Mammary epithelial cell (primary cell): Measurements from ENCODE around the gene KLHL5.

Experiments
- EZH2 ChIP-seq: IDR thresholded peaks from 2 replicates; pipeline ENCODE4 v1.6.1; 2012; ENCODE audit warnings: low read length, inconsistent platforms, borderline replicate concordance
- TF ChIP-seq, protein P1 (sequence below), 2 donors: IDR thresholded peaks in 1 of 2; conservative IDR thresholded peaks in 1 of 2; 2 replicates each; pipeline ENCODE4 v1.5.1; 2011 to 2012; ENCODE audit warnings: inconsistent platforms in 2 of 2, low read length in 2 of 2, mild to moderate bottlenecking in 2 of 2, control low read depth in 1 of 2, low read depth in 1 of 2; ENCODE audit not compliant: insufficient read depth in 1 of 2; ENCODE audit errors: extremely low read depth in 1 of 2

DNA sequence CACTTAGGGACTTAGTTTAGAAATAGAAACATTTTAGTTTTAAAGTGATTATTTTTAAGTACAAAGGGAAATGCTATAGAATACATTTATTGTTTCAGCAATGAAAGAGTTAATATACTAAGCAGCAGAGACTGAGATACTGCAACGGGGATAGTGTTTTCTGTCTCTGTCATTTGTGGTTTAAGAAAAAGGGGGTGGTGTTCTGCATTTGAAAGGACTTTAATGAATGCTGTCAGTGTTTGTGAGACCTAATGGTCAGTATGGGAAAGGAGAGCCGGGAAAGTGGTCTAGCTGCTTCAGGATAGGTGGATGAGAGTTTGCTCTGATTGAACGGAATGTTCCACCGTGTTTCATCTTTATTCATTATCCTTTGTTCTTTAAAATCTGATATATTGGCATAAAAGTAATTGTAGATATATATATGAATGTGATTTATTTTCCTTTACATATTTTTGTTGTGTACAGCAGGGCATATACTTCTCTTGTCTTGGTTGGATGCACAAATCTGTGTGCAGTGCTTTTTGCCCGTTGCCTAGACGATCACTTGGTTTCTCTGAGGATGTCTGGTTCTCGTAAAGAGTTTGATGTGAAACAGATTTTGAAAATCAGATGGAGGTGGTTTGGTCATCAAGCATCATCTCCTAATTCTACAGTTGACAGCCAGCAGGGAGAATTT, at the start of gene KLHL5:
- TF ChIP-seq, protein P1, sequence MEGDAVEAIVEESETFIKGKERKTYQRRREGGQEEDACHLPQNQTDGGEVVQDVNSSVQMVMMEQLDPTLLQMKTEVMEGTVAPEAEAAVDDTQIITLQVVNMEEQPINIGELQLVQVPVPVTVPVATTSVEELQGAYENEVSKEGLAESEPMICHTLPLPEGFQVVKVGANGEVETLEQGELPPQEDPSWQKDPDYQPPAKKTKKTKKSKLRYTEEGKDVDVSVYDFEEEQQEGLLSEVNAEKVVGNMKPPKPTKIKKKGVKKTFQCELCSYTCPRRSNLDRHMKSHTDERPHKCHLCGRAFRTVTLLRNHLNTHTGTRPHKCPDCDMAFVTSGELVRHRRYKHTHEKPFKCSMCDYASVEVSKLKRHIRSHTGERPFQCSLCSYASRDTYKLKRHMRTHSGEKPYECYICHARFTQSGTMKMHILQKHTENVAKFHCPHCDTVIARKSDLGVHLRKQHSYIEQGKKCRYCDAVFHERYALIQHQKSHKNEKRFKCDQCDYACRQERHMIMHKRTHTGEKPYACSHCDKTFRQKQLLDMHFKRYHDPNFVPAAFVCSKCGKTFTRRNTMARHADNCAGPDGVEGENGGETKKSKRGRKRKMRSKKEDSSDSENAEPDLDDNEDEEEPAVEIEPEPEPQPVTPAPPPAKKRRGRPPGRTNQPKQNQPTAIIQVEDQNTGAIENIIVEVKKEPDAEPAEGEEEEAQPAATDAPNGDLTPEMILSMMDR (conservative IDR thresholded peaks at IDR 0.05 in 1 of 2, IDR thresholded peaks at IDR 0.05 in 1 of 2; ENCODE audit: extremely low read depth in 1 of 2, insufficient read depth in 1 of 2, low read depth in 1 of 2, low read length in 2 of 2): no peak
- TF ChIP-seq EZH2: no peak
